GM21390 (cell line): ENCODE data around the gene GABRE.

Source experiments
- ATAC-seq: cut with Tn5 transposase; IDR thresholded peaks from one replicate; pipeline ENCODE4 v1.9.1; 2021; ENCODE audit not compliant: unreplicated experiment

Gene GABRE, protein sequence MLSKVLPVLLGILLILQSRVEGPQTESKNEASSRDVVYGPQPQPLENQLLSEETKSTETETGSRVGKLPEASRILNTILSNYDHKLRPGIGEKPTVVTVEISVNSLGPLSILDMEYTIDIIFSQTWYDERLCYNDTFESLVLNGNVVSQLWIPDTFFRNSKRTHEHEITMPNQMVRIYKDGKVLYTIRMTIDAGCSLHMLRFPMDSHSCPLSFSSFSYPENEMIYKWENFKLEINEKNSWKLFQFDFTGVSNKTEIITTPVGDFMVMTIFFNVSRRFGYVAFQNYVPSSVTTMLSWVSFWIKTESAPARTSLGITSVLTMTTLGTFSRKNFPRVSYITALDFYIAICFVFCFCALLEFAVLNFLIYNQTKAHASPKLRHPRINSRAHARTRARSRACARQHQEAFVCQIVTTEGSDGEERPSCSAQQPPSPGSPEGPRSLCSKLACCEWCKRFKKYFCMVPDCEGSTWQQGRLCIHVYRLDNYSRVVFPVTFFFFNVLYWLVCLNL

DNA sequence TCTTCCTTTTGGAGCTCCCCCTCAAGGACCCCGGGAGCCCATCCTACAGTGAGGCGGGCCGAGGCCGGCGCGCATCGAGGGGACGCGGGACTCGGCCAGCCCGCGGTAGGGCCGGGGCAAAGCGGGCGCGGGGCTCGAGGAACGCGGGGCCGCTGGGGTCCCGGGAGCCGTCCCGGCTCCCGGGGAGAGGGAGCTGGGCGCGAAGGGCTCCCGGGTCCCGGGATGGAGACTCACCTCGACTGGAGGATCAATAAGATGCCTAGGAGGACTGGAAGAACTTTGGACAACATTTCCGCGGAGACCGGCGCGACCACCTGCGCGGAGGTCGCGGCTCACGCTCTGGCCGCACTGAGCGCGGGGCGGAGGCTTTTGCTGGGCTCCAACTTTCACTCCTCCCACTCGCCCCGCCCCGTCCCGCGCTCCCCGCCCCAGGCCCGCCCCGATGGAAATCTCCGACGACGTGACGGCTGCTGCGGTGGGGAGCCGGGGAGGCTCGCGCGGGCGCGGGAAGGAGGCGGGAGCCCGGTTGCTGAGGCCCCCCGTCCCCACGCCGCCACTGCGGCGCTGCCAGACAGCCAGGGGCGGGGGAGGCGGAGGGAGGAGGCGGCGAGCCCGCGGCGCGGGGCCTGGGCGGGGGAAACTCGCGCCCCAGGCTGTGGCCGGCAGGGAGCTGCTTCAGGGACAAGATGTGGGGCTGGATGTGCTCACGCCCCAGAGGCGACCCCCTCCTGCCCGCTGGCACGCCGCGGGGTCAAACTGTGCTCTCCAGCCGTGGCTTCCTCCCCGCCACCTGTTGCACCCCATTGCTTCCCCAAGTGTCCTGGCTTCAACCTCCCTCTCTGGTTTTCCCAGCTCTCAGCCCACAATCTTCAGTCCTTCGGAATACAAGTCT lies at the start of gene GABRE:
Gene GABRE, minus strand, starts transcription at position 341 of the 892 bp plus-strand sequence. Its CDS starts 51 bp downstream, at position 290.
- ATAC-seq, result no peak

DNA sequence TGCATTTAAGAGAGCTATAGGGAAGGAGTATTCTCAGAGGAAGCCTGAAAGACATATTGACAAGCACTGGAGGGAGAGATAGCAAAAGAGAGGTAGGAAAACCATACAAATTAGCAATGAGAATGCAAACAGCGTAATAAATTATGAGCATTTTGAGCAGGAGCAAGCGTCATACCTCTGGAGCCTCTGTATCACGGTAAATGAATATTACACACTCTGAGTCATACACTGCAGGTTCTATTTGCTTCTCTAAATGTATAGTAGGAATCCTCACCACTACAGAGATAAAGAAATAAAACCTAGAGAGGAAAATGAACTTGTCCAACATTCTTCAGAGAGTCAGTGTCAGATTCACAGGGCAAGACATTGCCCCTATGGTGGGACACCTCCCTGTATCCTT lies 46.4 kb upstream of the GABRE start:
- no peak for ATAC-seq

DNA sequence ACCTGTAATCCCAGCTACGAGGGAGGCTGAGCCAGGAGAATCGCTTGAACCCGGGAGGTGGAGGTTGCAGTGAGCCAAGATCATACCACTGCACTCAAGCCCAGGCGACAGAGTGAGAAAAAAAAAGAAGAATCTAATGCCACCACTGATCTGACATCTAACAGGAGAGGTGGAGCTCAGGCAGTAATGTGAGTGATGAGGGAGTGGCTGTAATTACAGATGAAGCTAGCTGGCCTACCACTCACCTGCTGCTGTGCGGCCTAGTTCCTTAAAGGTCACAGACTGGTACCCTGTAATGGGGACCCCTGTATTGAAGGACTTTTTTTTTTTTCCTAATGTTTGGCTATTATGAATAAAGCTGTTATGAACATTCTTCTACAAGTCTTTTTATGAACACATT lies 25.3 kb upstream of the GABRE start:
- ATAC-seq, result no peak

DNA sequence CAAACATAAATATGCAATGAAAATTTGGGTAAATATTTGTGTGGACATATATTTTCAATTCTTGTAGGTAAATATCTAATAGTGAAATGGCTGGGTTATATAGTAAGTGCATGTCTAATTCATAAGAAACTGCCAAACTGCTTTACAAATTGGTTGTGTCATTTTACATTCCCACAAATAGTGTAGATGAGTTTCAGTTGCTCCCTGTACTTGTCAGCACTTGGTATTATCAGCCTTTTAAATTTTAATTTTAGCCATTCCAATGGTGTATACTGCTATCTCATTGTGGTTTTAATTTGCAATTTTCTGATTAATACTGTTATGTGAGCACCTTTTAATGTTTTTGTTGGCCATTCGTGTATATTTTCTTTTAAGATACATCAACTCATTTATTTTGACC lies 23.1 kb upstream of the GABRE start:
- ATAC-seq, result no peak

GRCh38 chrX:151996347-151996746 lies 21.9 kb upstream of the GABRE start:
- no peak for ATAC-seq

DNA sequence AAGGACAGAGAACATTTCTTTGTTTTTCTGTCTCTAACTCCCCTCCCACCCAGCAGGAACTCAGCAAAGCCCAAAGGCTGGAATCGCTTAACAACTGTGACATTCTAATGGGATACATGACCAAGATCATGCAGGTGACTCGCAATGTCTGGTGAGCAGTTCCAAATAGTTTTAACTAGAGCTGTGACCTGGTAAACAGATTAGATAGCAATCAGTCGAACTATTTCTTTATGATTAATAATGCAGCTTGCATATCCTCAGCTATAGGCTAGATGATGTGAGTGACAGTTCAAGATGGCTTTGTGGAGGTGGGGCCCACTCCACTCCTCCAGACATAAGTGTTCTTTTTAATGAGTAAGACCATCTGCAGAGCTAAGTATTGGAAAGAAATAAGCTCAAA lies 20.0 kb upstream of the GABRE start:
- ATAC-seq, result no peak

GRCh38 chrX:151988706-151989299 lies 14.3 kb upstream of the GABRE start:
- ATAC-seq, result no peak

DNA sequence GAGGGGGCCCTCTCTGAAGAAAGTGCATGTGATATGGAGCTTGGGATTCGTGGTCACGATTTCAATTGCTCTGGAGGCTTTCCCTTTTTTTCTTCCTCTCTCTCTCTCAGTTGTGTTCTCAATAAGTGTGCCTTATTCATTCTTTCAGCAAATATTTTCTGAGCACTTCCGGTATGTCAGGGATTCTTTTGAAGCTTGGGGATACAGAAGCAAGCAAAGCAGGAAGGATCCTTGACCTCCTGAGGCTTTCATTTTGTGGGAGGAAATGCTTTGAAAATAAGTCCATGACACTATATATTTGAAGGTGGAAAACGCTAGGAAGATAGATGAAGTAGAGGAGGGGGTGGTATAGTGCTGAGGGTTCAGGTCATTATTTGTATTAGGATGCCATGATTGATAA lies 12.6 kb upstream of the GABRE start:
- ATAC-seq, result no peak

DNA sequence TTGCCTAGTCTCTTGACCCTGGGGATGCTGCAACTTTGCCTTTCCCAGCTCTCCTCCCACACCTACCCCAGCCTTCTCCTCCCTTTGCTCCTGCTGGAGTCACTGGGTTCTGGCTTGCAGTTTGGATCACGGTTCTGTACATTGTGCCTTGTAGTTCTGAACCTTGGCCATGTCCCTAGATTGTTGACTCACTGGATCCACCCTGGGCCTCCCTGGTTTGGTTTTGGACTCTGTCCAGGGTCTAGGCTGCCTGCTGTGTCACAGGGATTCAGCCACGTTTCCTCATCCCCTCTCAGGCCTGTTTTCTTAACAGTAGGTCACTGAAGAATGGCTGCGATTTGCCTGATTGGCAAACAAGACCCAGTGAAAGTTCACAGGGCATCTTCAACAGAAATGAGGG lies 11.5 kb upstream of the GABRE start:
- ATAC-seq, result no peak

DNA sequence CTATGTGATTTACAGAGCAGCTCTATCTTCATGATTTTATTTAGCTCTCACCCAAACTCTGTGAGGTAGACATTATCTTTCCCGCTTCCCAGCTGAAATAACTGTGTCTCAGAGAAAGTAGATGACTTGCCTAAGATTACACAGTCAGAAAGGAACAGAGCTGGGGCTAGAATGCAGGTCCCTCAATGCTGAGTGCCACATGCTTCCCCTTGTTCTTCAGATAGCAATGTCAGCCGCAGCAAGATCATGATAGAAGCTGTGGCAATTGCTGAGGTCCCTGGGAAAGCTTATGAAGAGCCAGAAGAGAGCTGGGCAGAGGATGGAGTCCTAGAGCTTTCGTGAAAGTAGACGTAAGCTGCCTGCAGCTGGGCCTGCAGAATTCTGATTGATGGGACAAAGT lies 11.1 kb upstream of the GABRE start:
- ATAC-seq, result no peak

- no peak for ATAC-seq
Observed at GRCh38 chrX:151984902-151985301, 10.4 kb upstream of the GABRE start.

- no peak for ATAC-seq
Observed at GRCh38 chrX:151984328-151984727, 9.9 kb upstream of the GABRE start.

DNA sequence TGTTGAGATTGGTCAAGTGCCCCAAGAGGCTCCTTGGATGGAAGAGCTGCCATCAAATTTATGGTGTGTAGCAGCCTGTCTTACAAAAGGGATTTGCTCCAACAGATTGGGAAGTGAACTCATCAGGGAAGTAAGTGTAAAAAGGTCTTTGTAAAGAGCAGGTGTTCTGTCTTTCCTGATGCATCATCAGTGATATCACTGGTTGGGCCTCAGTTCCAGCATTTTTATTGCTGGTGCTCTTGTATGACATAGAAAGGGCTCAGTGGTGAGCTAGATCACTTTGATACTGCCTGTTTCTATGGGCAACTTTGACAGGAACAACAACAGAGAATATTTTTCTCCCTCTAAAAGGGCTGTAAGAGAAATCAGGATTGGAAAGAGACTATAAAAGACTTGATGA lies 8.7 kb upstream of the GABRE start:
- no peak for ATAC-seq

GRCh38 chrX:151982222-151982621 lies 7.7 kb upstream of the GABRE start:
- no peak for ATAC-seq

- no peak for ATAC-seq
Observed at GRCh38 chrX:151981129-151981528, 6.7 kb upstream of the GABRE start.

- no peak for ATAC-seq
Observed at GRCh38 chrX:151977923-151978322, 3.4 kb upstream of the GABRE start.

GRCh38 chrX:151977009-151977408 lies 2.5 kb upstream of the GABRE start:
- ATAC-seq, result no peak

- ATAC-seq, result no peak
Observed at GRCh38 chrX:151975736-151976275, 1.3 kb upstream of the GABRE start.

DNA sequence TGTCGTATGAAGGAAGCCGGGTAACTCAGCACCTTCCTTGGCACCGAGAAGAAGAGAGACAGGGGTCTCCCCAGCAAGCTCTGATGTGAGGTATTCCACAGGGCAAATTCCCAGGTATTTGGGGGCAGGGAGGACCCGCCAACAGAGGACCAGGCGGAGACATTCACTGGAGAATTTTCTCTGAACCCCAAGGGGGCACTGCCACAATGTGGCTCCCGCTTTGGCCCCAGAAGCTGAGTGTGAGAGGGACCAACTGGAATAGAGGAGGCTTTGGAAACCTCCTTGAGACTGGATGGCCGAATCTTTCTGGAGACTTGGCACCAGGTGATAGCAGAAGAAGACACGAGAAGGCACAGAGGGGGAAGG lies 735 bp upstream of the GABRE start:
- no peak for ATAC-seq

DNA sequence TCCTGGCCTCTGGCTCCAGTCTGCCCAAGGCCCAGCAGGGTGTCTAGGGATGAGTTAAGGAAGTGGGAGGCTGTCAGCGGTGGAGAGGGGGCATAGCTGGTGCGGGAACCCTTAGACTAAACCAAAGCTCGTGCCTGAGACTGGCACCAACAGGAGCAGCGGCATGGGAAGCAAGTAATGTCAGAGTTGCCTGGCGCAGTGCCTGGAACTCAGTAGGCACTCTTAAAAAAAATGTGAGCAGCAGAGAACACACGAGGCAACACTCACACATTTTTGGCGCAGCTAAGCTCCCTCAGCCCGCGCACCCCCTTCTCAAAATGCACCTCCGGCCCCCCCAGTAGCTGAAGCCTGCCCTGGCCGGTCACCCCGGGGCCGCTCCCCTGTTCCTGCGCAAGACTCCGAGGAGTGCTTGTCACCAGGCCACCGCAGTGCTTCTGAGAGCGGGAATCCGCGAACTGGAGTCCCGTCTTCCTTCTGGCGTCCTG lies 583 bp downstream of the GABRE start:
- no peak for ATAC-seq

- no peak for ATAC-seq
Observed at GRCh38 chrX:151973060-151973661, 1.3 kb downstream of the GABRE start.
